Mesendoderm (in vitro differentiated cells): ENCODE measurements around the gene SART3.

ENCODE experiments used
- DNase-seq: peaks from one replicate; pipeline ENCODE4 v3.0.0; 2013
- H2AK5ac ChIP-seq: 2 replicates; pipeline ENCODE4 v1.6.1; 2013; ENCODE audit warnings: low read length, inconsistent platforms
- H2BK120ac ChIP-seq: 2 replicates; pipeline ENCODE4 v1.6.1; 2013; ENCODE audit warnings: low read depth, mild to moderate bottlenecking, low read length, moderate library complexity, mixed read lengths
- H2BK15ac ChIP-seq: replicated peaks from 2 replicates; pipeline ENCODE4 v1.6.1; 2013; ENCODE audit warnings: low read depth, mild to moderate bottlenecking, moderate library complexity
- H2BK5ac ChIP-seq: 2 replicates; pipeline ENCODE4 v1.6.1; 2013; ENCODE audit warnings: low read length, inconsistent platforms
- H3K18ac ChIP-seq: 2 replicates; pipeline ENCODE4 v1.6.1; 2013; ENCODE audit warnings: mild to moderate bottlenecking, low read length, mixed read lengths
- H3K23ac ChIP-seq: one replicate; pipeline ENCODE4 v1.6.1; 2013; ENCODE audit warnings: low read length
- H3K27ac ChIP-seq: 2 replicates; pipeline ENCODE4 v1.5.1; 2013; ENCODE audit warnings: low read depth, mild to moderate bottlenecking, inconsistent platforms, low read length, moderate library complexity
- H3K27me3 ChIP-seq: 2 replicates; pipeline ENCODE4 v1.6.1; 2013; ENCODE audit warnings: low read length, control low read depth, mild to moderate bottlenecking, inconsistent platforms; ENCODE audit not compliant: insufficient read depth, poor library complexity
- H3K36me3 ChIP-seq: 2 replicates; pipeline ENCODE4 v1.6.1; 2013; ENCODE audit warnings: low read length, inconsistent platforms; ENCODE audit not compliant: control insufficient read depth, insufficient read depth
- H3K4ac ChIP-seq: one replicate; pipeline ENCODE4 v1.6.1; 2013; ENCODE audit warnings: low read depth, mild to moderate bottlenecking, low read length, moderate library complexity
- H3K4me1 ChIP-seq: 2 replicates; pipeline ENCODE4 v1.6.1; 2013; ENCODE audit warnings: low read depth, low read length, inconsistent platforms; ENCODE audit not compliant: control insufficient read depth
- H3K4me2 ChIP-seq: 2 replicates; pipeline ENCODE4 v1.6.1; 2013; ENCODE audit warnings: low read length
- H3K4me3 ChIP-seq: 2 replicates; pipeline ENCODE4 v1.5.1; 2013; ENCODE audit warnings: mild to moderate bottlenecking, low read length
- H3K56ac ChIP-seq: one replicate; pipeline ENCODE4 v1.6.1; 2013; ENCODE audit warnings: low read length
- H3K79me1 ChIP-seq: 2 replicates; pipeline ENCODE4 v1.6.1; 2013; ENCODE audit warnings: low read length, inconsistent platforms
- H3K79me2 ChIP-seq: 2 replicates; pipeline ENCODE4 v1.6.1; 2013; ENCODE audit warnings: mild to moderate bottlenecking, low read length; ENCODE audit not compliant: control insufficient read depth, insufficient read depth
- H3K9ac ChIP-seq: 2 replicates; pipeline ENCODE4 v1.6.1; 2013; ENCODE audit warnings: low read length, inconsistent platforms
- H4K5ac ChIP-seq: one replicate; pipeline ENCODE4 v1.6.1; 2013; ENCODE audit warnings: low read length
- H4K8ac ChIP-seq: one replicate; pipeline ENCODE4 v1.6.1; 2013; ENCODE audit warnings: low read depth, mild to moderate bottlenecking, control low read depth, low read length, moderate library complexity
- WGBS: extraction: QIAGEN DNeasy Blood & Tissue Kit; methylation state at CpG from one replicate; pipeline ENCODE4 v1.1.7; 2013; ENCODE audit warnings: low lambda C conversion rate, missing lambda C conversion rate; ENCODE audit not compliant: insufficient coverage; ENCODE audit errors: extremely low coverage; 5-methylcytosine and 5-hydroxymethylcytosine counted together

The SART3 gene

GRCh38 chr12:108477881-108478259, 83.1 kb downstream of the SART3 start:
- no peak for DNase-seq
- H3K23ac ChIP-seq: no peak overlapping the region
- H3K36me3 ChIP-seq: no peaks in the 10 kb centered on the region
- H2AK5ac ChIP-seq: no peak overlapping the region
- no peak overlapping the region for H4K8ac ChIP-seq
- no peak overlapping the region for H3K4me2 ChIP-seq
- no peaks in the 10 kb centered on the region for H3K79me2 ChIP-seq
- H3K27ac ChIP-seq: no peak overlapping the region
- no CpG with 5 or more reads among the region's 6 CpGs for WGBS
- no peak overlapping the region for H3K4ac ChIP-seq
- no peak overlapping the region for H3K56ac ChIP-seq
- no peak overlapping the region for H2BK5ac ChIP-seq
- H3K4me1 ChIP-seq: no peaks in the 10 kb centered on the region
- no peak overlapping the region for H3K4me3 ChIP-seq
- H3K9ac ChIP-seq: no peak overlapping the region
- no peak overlapping the region for H3K18ac ChIP-seq
- H3K79me1 ChIP-seq: no peaks in the 10 kb centered on the region
- no peak overlapping the region for H4K5ac ChIP-seq
- no peaks in the 10 kb centered on the region for H3K27me3 ChIP-seq
- no peak overlapping the region for H2BK120ac ChIP-seq
- no peak overlapping the region for H2BK15ac ChIP-seq

- DNase-seq: no peak
- no peak overlapping the region for H2AK5ac ChIP-seq
- WGBS: no CpG with 5 or more reads among the region's 11 CpGs
Measured at GRCh38 chr12:108477055-108477880, 83.7 kb downstream of the SART3 start.

GRCh38 chr12:108475396-108475795, 85.6 kb downstream of the SART3 start:
- no peaks in the 10 kb centered on the region for H3K36me3 ChIP-seq
- H3K4me1 ChIP-seq: no peaks in the 10 kb centered on the region
- no peak overlapping the region for H3K27ac ChIP-seq
- DNase-seq: no peak
- H3K79me2 ChIP-seq: no peaks in the 10 kb centered on the region
- H2BK120ac ChIP-seq: no peak overlapping the region
- no peaks in the 10 kb centered on the region for H3K27me3 ChIP-seq
- no CpG with 5 or more reads among the region's 2 CpGs for WGBS
- no peak overlapping the region for H4K5ac ChIP-seq
- no peak overlapping the region for H3K9ac ChIP-seq
- no peak overlapping the region for H3K23ac ChIP-seq
- H2AK5ac ChIP-seq: no peak overlapping the region
- H3K18ac ChIP-seq: no peak overlapping the region
- H3K4me2 ChIP-seq: no peak overlapping the region
- no peak overlapping the region for H3K4ac ChIP-seq
- no peak overlapping the region for H4K8ac ChIP-seq
- no peak overlapping the region for H2BK15ac ChIP-seq
- H3K4me3 ChIP-seq: no peak overlapping the region
- H3K79me1 ChIP-seq: no peaks in the 10 kb centered on the region
- H2BK5ac ChIP-seq: no peak overlapping the region
- no peak overlapping the region for H3K56ac ChIP-seq

More at GRCh38 chr12:108477055-108477880, 83.7 kb downstream of the SART3 start:
- H4K8ac ChIP-seq: no peak overlapping the region
- no peak overlapping the region for H2BK120ac ChIP-seq
- H3K36me3 ChIP-seq: no peaks in the 10 kb centered on the region
- H3K27me3 ChIP-seq: no peaks in the 10 kb centered on the region
- H3K18ac ChIP-seq: no peak overlapping the region
- no peaks in the 10 kb centered on the region for H3K79me1 ChIP-seq
- H3K27ac ChIP-seq: no peak overlapping the region
- no peak overlapping the region for H2BK15ac ChIP-seq
- H3K4me1 ChIP-seq: no peaks in the 10 kb centered on the region
- no peak overlapping the region for H2BK5ac ChIP-seq
- no peaks in the 10 kb centered on the region for H3K79me2 ChIP-seq
- H3K9ac ChIP-seq: no peak overlapping the region
- H3K56ac ChIP-seq: no peak overlapping the region
- H3K4me3 ChIP-seq: no peak overlapping the region
- no peak overlapping the region for H3K4ac ChIP-seq
- no peak overlapping the region for H4K5ac ChIP-seq
- H3K4me2 ChIP-seq: no peak overlapping the region
- no peak overlapping the region for H3K23ac ChIP-seq

GRCh38 chr12:108473400-108474055, 87.4 kb downstream of the SART3 start:
- no peak overlapping the region for H3K18ac ChIP-seq
- no peak overlapping the region for H3K27ac ChIP-seq
- no peak overlapping the region for H2BK5ac ChIP-seq
- H3K4me3 ChIP-seq: no peak overlapping the region
- no peaks in the 10 kb centered on the region for H3K36me3 ChIP-seq
- no peaks in the 10 kb centered on the region for H3K79me1 ChIP-seq
- H3K79me2 ChIP-seq: no peaks in the 10 kb centered on the region
- H4K5ac ChIP-seq: no peak overlapping the region
- no peak overlapping the region for H3K4me2 ChIP-seq
- H2AK5ac ChIP-seq: no peak overlapping the region
- DNase-seq: no peak
- WGBS: no CpG with 5 or more reads among the region's 5 CpGs
- no peak overlapping the region for H4K8ac ChIP-seq
- no peaks in the 10 kb centered on the region for H3K4me1 ChIP-seq
- H3K27me3 ChIP-seq: no peaks in the 10 kb centered on the region
- no peak overlapping the region for H3K4ac ChIP-seq
- H3K23ac ChIP-seq: no peak overlapping the region
- no peak overlapping the region for H2BK120ac ChIP-seq
- no peak overlapping the region for H3K56ac ChIP-seq
- no peak overlapping the region for H3K9ac ChIP-seq
- H2BK15ac ChIP-seq: no peak overlapping the region
